ENCODE data around the gene AHCYL1. TPM values are rescaled to one million over a fixed set of nuclear protein-coding genes. Genes with fewer than 3 reads are reported as not detected.

Gene AHCYL1
- total and polyA plus RNA-seq, 2 of the 8 experiments (the other 6 are each of a cell fraction or from before 2014, with no cell fraction given) = 64.5 to 95.9 TPM

Other genes with a start within 250 kb of the AHCYL1 start
- gene GSTM3, start 243.7 kb upstream of the AHCYL1 start, total RNA-seq (2021; fragmentation: NEBNext Ultra II Directional; extraction: Animal tissue kit (Norgen Biotek cat#: 25700)) = 2.2 and 4.3 TPM in 2 replicates
- gene GSTM3, start 243.7 kb upstream of the AHCYL1 start, polyA plus RNA-seq (2011; rRNA removed) = 3.0 and 5.1 TPM in 2 replicates
- not detected in 2 replicates for gene EPS8L3, start 220.8 kb upstream of the AHCYL1 start, total RNA-seq (2021; fragmentation: NEBNext Ultra II Directional; extraction: Animal tissue kit (Norgen Biotek cat#: 25700))
- gene EPS8L3, start 220.8 kb upstream of the AHCYL1 start, polyA plus RNA-seq (2011; rRNA removed) = not detected in 2 replicates
- 2.0 and 3.3 TPM in 2 replicates for gene CSF1, start 73.9 kb upstream of the AHCYL1 start, total RNA-seq (2021; fragmentation: NEBNext Ultra II Directional; extraction: Animal tissue kit (Norgen Biotek cat#: 25700))
- 4.2 and 5.4 TPM in 2 replicates for gene CSF1, start 73.9 kb upstream of the AHCYL1 start, polyA plus RNA-seq (2011; rRNA removed)
- gene STRIP1, start 49.9 kb downstream of the AHCYL1 start, total RNA-seq (2021; fragmentation: NEBNext Ultra II Directional; extraction: Animal tissue kit (Norgen Biotek cat#: 25700)) = 45.1 and 45.6 TPM in 2 replicates
- gene STRIP1, start 49.9 kb downstream of the AHCYL1 start, polyA plus RNA-seq (2011; rRNA removed) = 21.3 and 23.7 TPM in 2 replicates
- gene ALX3, start 85.9 kb downstream of the AHCYL1 start, total RNA-seq (2021; fragmentation: NEBNext Ultra II Directional; extraction: Animal tissue kit (Norgen Biotek cat#: 25700)) = not detected in 2 replicates
- gene ALX3, start 85.9 kb downstream of the AHCYL1 start, polyA plus RNA-seq (2011; rRNA removed) = 0.06 and 0.20 TPM in 2 replicates
- not detected in 2 replicates for gene UBL4B, start 127.7 kb downstream of the AHCYL1 start, total RNA-seq (2021; fragmentation: NEBNext Ultra II Directional; extraction: Animal tissue kit (Norgen Biotek cat#: 25700))
- 0.06 and 0.11 TPM in 2 replicates for gene UBL4B, start 127.7 kb downstream of the AHCYL1 start, polyA plus RNA-seq (2011; rRNA removed)
- gene SLC6A17, start 165.7 kb downstream of the AHCYL1 start, total RNA-seq (2021; fragmentation: NEBNext Ultra II Directional; extraction: Animal tissue kit (Norgen Biotek cat#: 25700)) = 0.28 and 0.29 TPM in 2 replicates
- gene SLC6A17, start 165.7 kb downstream of the AHCYL1 start, polyA plus RNA-seq (2011; rRNA removed) = 0.08 and 0.15 TPM in 2 replicates
- gene KCNC4, start 225.5 kb downstream of the AHCYL1 start, total RNA-seq (2021; fragmentation: NEBNext Ultra II Directional; extraction: Animal tissue kit (Norgen Biotek cat#: 25700)) = 11.2 TPM in 2 replicates
- 8.1 and 10.6 TPM in 2 replicates for gene KCNC4, start 225.5 kb downstream of the AHCYL1 start, polyA plus RNA-seq (2011; rRNA removed)

All from H1 (cell line).